Panc1 (cell line): ENCODE data around the gene SLC9A9.

ENCODE experiments used
- POLR2AphosphoS5 ChIP-seq: IDR thresholded peaks from 2 replicates; pipeline ENCODE4 v1.6.1; 2012; ENCODE audit warnings: mild to moderate bottlenecking, low read depth, low read length, moderate library complexity
- TF ChIP-seq, protein P1 (sequence below): fragments of 450-650 bp; IDR thresholded peaks from 2 replicates; pipeline ENCODE4 v1.5.1; 2017; ENCODE audit warnings: mild to moderate bottlenecking
- TF ChIP-seq, protein P2 (sequence below), 2 experiments: IDR thresholded peaks; 2 replicates each; pipeline ENCODE4 v1.6.1; 2011 to 2012; ENCODE audit warnings: low read depth in 2 of 2, control low read depth in 1 of 2, low read length in 1 of 2, mild to moderate bottlenecking in 1 of 2, moderate library complexity in 1 of 2; ENCODE audit not compliant: insufficient read depth in 1 of 2

DNA sequence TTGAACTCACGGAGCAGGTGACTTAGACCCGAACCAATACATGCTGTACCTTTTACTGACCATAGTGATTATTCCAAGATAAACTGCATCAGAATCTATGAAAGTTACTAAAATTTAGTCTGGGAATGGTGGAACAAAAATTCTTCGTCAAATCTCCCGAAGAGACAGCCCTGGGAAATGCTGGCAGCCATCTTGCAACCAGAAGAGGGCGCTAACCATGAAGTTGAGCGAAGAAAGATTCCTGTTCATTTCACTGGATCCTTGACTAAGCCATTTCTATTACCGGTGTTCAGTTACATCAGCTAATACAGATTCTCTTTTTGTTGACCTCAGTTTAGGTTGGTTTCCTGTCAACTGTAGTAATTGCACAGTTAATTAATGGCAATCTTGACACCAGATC, 199.6 kb downstream of the SLC9A9 start:
- TF ChIP-seq, protein P1, sequence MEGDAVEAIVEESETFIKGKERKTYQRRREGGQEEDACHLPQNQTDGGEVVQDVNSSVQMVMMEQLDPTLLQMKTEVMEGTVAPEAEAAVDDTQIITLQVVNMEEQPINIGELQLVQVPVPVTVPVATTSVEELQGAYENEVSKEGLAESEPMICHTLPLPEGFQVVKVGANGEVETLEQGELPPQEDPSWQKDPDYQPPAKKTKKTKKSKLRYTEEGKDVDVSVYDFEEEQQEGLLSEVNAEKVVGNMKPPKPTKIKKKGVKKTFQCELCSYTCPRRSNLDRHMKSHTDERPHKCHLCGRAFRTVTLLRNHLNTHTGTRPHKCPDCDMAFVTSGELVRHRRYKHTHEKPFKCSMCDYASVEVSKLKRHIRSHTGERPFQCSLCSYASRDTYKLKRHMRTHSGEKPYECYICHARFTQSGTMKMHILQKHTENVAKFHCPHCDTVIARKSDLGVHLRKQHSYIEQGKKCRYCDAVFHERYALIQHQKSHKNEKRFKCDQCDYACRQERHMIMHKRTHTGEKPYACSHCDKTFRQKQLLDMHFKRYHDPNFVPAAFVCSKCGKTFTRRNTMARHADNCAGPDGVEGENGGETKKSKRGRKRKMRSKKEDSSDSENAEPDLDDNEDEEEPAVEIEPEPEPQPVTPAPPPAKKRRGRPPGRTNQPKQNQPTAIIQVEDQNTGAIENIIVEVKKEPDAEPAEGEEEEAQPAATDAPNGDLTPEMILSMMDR: peak; percentile 58
- TF ChIP-seq, protein P2, sequence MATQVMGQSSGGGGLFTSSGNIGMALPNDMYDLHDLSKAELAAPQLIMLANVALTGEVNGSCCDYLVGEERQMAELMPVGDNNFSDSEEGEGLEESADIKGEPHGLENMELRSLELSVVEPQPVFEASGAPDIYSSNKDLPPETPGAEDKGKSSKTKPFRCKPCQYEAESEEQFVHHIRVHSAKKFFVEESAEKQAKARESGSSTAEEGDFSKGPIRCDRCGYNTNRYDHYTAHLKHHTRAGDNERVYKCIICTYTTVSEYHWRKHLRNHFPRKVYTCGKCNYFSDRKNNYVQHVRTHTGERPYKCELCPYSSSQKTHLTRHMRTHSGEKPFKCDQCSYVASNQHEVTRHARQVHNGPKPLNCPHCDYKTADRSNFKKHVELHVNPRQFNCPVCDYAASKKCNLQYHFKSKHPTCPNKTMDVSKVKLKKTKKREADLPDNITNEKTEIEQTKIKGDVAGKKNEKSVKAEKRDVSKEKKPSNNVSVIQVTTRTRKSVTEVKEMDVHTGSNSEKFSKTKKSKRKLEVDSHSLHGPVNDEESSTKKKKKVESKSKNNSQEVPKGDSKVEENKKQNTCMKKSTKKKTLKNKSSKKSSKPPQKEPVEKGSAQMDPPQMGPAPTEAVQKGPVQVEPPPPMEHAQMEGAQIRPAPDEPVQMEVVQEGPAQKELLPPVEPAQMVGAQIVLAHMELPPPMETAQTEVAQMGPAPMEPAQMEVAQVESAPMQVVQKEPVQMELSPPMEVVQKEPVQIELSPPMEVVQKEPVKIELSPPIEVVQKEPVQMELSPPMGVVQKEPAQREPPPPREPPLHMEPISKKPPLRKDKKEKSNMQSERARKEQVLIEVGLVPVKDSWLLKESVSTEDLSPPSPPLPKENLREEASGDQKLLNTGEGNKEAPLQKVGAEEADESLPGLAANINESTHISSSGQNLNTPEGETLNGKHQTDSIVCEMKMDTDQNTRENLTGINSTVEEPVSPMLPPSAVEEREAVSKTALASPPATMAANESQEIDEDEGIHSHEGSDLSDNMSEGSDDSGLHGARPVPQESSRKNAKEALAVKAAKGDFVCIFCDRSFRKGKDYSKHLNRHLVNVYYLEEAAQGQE (IDR thresholded peaks at IDR 0.05; ENCODE audit: insufficient read depth in 1 of 2, low read depth in 2 of 2, low read length in 1 of 2): no peak
- no peak for TF ChIP-seq POLR2AphosphoS5
